GM21619 (cell line): ENCODE results near the gene ZNF670.
"Not testable (repeated sequence)": the region's sequence is repeated elsewhere in the genome, so short reads cannot be mapped to it uniquely, and the experiment has no call there.

Experiments
- ATAC-seq: cut with Tn5 transposase; IDR thresholded peaks from one replicate; pipeline ENCODE4 v1.9.1; 2021; ENCODE audit not compliant: unreplicated experiment

ZNF670 gene

DNA sequence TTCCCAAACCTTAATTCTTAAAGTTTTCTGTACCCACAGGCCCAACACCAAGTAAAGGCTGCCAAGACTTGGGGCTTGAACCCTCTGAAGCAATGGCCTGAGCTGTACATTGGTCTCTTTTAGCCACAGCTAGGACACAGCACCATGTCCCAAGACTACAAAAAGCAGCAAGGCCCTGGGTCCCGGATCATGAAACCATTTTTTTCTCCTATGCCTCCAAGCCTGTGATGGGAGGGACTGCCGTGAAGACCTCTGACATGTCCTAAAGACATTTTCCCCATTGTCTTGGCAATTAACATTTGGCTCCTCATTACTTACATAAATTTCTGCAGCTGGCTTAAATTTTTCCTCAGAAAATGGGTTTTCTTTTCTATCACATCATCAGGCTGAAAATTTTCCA is 30.9 kb downstream of the ZNF670 start:
- ATAC-seq, result no peak

DNA sequence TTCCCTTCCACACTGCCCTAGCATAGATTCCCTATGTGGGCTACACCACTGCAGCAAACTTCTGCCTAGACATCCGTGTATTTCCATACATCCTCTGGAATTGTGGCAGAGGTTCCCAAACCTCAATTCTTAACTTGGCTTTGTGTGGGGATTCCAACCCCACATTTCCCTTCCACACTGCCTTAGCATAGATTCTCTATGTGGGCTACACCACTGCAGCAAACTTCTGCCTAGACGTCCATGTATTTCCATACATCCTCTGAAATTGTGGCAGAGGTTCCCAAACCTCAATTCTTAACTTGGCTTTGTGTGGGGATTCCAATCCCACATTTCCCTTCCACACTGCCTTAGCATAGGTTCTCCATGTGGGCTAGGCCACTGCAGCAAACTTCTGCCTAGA is 31.4 kb downstream of the ZNF670 start:
- no peak for ATAC-seq

DNA sequence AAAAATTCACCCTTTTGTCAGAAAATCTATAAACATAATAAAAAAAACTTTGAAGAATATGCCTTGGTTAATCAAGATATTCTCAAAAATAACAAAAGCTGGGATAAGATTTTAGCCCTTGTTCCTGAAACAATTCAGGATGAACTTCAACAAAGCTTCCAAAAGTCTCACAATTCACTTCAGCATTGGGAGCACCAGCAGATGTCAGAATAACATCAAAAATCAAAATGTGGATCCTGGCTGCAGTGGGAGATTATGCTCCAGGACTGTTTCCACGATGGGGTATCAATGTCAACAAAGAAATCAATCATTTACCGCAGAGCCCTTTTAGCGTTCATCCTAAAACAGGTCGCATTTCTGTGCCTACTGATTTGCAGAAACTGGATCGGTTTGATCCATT is 35.2 kb downstream of the ZNF670 start:
- ATAC-seq, result no peak

DNA sequence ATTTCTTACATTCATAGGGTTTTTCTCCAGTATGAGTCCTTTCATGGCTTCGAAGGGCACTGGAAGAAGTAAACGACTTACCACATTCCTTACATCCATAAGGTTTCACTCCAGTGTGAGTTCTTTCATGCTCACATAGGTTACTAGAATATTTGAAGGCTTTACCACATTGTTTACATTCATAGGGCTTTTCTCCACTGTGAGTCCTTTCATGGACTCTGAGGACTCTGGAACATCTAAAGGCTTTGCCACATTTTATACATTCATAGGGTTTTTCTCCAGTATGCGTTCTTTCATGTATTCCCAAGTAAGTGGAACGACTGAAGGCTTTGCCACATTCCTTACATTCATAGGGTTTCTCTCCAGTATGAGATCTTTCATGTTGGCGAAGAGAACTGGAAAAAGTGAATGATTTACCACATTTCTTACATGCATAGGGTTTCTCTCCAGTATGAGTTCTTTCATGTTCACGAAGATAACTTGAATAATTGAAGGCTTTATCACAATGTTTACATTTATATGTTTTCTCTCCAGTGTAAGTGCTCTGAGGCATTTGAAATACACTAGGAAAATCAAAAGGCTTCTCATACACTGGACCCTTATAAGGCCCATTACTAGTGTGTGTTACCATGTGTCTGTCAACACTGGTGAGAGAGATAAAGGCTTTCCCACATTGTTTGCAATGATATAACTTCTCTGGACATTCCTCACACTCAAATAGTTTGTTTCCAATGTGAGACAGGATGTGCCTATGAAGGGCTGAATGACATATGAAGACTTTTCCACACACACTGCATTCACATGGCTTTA is 40.9 kb downstream of the ZNF670 start:
- no peak for ATAC-seq

DNA sequence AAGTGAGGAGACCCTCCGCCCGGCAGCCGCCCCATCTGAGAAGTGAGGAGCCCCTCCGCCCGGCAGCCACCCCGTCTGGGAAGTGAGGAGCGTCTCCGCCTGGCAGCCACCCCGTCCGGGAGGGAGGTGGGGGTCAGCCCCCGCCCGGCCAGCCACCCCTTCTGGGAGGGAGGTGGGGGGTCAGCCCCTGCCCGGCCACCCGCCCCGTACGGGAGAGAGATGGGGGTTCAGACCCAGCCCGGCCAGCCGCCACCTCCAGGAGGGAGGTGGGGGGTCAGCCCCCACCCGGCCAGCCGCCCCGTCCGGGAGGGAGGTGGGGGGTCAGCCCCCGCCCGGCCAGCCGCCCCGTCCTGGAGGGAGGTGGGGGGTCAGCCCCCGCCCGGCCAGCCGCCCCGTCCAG is 46.3 kb downstream of the ZNF670 start:
- not testable (repeated sequence) for ATAC-seq
